RWPE1 (cell line): ENCODE data around the gene TCP11X2.
A peak's percentile ranks its signal among the peaks of the same experiment; 100 is the strongest.
"Not testable (repeated sequence)": the region's sequence is repeated elsewhere in the genome, so short reads cannot be mapped to it uniquely, and the experiment has no call there.

Source experiments
- CTCF ChIA-PET: fragments of 350-600 bp; sonication (Branson Sonifier 250); formaldehyde crosslinking; extraction: SDS; loops from one replicate; lab custom pipeline; 2021; lab: Yijun Ruan, JAX
- POLR2A ChIA-PET: fragments of 400-600 bp; formaldehyde crosslinking; extraction: SDS; loops from one replicate; lab custom pipeline; 2020; ENCODE audit warnings: antibody characterized with exemption; ENCODE audit not compliant: low non-redundant PET; lab: Yijun Ruan, JAX
- DNase-seq: peaks from one replicate; pipeline ENCODE4 v3.0.0; 2012; ENCODE audit warnings: low spot score
- H3K27ac ChIP-seq: fragments of 450-650 bp; 2 replicates; pipeline ENCODE4 v1.5.1; 2017
- TF ChIP-seq, protein P1 (sequence below): fragments of 450-650 bp; conservative IDR thresholded peaks from 2 replicates; pipeline ENCODE4 v1.5.1; 2017; ENCODE audit warnings: low read depth, mild to moderate bottlenecking

The TCP11X2 gene

DNA sequence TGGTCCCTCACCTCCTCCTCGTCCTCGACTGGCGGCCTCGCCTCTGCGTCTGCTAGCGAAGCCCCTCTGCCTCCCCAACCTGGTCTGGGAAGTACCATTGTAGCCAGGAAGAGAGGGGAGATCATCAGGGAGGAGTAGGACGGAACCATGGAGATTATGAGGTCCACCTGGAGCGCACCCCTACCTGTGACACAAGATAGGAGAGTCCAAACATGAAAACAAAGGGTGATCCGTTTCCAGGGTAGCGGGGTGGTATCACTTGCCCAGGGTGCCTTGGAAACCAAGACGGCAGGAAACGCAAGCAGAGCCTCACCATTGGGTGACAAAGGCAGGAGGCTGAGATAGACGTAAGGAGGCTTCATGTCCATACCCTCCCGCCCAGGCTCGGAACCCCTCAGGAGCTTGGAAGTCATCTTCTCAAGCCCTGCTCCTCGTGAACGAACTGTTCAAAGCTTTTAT is at the start of gene TCP11X2:
TCP11X2 (minus strand) TSS at position 51 of the 459 bp plus-strand sequence.
- POLR2A ChIA-PET, DNase-seq, H3K27ac ChIP-seq, CTCF ChIA-PET: not testable (repeated sequence)

DNA sequence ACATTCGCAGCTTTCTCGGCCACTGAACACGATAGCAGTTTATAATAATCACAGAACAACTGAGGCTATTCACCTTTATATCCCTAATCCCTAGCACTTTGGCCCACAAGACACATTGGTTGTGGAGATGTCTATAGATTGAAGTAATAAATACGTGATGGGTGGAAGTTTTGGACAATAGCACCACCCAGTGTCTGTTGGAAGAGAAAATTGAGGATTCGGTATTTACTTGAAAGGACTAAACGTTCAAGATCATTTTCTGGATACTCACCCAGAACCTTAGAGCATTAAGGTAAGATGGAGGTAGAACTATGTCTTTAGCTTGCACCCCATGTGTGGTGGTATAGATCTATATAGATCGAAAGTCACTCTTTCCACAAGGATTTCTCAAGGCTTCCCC is 45.7 kb upstream of the TCP11X2 start:
- ChIA-PET CTCF (interaction anchor here (0.9 kb wide), 1 partner anchor 166 kb away, joined by 6 read pairs; no protein-coding TSS in a partner anchor), POLR2A (no interaction called here)
- TF ChIP-seq, protein P1, sequence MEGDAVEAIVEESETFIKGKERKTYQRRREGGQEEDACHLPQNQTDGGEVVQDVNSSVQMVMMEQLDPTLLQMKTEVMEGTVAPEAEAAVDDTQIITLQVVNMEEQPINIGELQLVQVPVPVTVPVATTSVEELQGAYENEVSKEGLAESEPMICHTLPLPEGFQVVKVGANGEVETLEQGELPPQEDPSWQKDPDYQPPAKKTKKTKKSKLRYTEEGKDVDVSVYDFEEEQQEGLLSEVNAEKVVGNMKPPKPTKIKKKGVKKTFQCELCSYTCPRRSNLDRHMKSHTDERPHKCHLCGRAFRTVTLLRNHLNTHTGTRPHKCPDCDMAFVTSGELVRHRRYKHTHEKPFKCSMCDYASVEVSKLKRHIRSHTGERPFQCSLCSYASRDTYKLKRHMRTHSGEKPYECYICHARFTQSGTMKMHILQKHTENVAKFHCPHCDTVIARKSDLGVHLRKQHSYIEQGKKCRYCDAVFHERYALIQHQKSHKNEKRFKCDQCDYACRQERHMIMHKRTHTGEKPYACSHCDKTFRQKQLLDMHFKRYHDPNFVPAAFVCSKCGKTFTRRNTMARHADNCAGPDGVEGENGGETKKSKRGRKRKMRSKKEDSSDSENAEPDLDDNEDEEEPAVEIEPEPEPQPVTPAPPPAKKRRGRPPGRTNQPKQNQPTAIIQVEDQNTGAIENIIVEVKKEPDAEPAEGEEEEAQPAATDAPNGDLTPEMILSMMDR, result no peak
- no peak for DNase-seq
- no peak overlapping the region for H3K27ac ChIP-seq

DNA sequence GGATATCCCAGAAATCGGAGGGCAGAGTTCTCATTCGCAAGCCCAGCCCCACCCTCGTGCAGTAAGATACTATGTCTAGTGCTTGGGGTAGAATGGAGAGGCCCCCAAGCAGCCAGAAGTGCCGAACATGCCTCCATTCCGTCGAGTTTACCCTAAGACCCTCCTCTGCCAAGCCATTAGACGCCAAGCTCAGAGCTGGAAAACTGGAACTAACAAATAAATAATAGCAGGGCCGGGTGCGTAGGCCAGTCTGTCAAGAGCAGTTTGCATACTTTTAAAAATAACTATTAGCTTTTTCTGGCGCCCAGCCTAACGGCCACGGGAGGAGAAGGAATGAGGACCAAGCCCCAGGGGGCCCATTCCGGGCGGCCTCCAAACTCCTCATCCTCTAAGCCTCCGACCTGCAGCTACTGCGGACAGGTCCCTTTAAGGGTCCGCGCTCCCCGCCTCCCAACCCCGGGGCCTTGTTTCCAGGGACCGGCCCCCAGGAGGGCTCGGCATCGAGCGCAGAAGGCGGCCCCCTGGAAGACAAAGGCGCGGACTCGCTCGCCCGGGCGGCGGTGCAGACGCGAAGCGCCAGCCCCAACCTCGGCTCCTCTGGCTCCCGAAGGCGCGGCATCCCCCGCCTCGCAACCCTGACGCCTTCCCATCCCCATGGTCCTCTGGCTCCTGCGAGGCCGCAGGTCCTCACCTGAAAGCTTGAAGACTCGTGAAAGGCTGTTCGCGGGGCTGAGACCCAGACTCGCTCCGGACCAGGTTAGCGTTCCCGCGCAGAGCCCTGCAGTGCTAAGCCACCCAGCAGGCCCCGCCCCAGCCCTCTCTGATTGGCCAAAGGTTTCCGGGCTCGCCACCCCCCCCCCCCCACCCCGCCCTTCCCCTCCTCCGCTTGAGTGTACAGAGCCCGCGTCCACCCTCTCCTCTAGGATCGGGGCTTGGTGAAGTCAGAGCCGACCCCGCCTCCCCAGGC is 44.6 kb upstream of the TCP11X2 start, which contains the start of gene TMSB15A:
TMSB15A (minus strand) TSS at position 765 of the 967 bp plus-strand sequence.
- CTCF ChIA-PET, result interaction anchor here (0.9 kb wide), 1 partner anchor 167 kb away, joined by 6 read pairs; no protein-coding TSS in a partner anchor

GRCh38 chrX:102514536-102514935 is 42.9 kb upstream of the TCP11X2 start:
- no peak overlapping the region for H3K27ac ChIP-seq
- TF ChIP-seq, protein P1, result no peak
- POLR2A ChIA-PET, result no interaction called here
- CTCF ChIA-PET, result no interaction called here
- DNase-seq, result no peak

More for the DNA sequence above, 44.6 kb upstream of the TCP11X2 start, which contains the start of gene TMSB15A:
- TF ChIP-seq, protein P1, result no peak
- DNase-seq, result peak; percentile 56
- POLR2A ChIA-PET, result no interaction called here
- H3K27ac ChIP-seq, result no peak within 1 kb of the TSS

GRCh38 chrX:102498732-102499131 is 27.1 kb upstream of the TCP11X2 start:
- ChIA-PET POLR2A (no interaction called here), CTCF (no interaction called here)
- TF ChIP-seq, protein P1, result no peak

DNA sequence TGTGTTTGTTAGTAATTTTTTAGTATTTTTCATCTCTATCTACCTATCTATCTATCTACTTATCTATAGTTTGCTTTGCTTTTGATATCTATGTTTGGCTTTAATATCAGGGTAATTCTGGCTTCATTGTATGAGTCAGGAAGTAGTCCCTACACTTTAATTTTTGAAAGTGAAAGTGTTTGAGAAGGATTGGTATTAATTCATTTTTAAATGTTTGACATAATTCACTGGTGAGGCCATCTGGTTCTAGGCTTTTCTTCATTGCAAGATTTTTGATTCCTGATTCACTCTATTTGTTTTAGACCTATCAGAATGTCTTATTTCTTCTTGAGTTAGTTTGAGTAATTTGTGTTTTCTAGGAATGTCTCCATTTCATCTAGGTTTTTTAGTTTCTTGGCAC is 20.2 kb upstream of the TCP11X2 start:
- POLR2A ChIA-PET, result no interaction called here
- TF ChIP-seq, protein P1, result no peak
- CTCF ChIA-PET, result no interaction called here

More at GRCh38 chrX:102498732-102499131, 27.1 kb upstream of the TCP11X2 start:
- no peak overlapping the region for H3K27ac ChIP-seq
- no peak for DNase-seq

GRCh38 chrX:102478765-102479164 is 7.2 kb upstream of the TCP11X2 start:
- POLR2A ChIA-PET, DNase-seq, H3K27ac ChIP-seq, CTCF ChIA-PET: not testable (repeated sequence)

More for the DNA sequence above, 20.2 kb upstream of the TCP11X2 start:
- H3K27ac ChIP-seq, result no peak overlapping the region
- DNase-seq, result no peak

DNA sequence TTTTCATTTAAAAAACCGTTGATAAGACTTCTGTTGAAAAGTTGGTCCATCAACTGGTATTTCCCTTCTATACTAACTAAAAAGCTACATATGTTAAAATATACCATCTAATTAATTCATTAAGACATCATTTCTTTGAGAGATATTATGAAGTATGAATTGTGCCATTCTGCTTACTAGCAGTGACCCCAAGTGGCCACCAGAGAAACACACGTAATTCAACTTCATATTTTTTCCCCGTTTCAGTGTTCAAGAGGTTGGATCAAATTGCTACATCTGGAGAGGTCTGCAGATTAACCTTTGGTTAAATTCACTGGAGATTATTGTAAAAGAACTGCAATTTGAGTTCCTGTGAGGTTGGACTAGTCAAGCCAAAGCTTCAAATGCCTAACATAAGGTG is 1.4 kb downstream of the TCP11X2 start:
- DNase-seq, CTCF ChIA-PET, POLR2A ChIA-PET, H3K27ac ChIP-seq: not testable (repeated sequence)

GRCh38 chrX:102458615-102459014 is 13.0 kb downstream of the TCP11X2 start:
- H3K27ac ChIP-seq, DNase-seq, CTCF ChIA-PET, POLR2A ChIA-PET: not testable (repeated sequence)

- CTCF ChIA-PET, DNase-seq, POLR2A ChIA-PET, H3K27ac ChIP-seq: not testable (repeated sequence)
These were observed 31.7 kb downstream of the TCP11X2 start, which contains the start of gene NXF2B for GRCh38 chrX:102439908-102440307. TSS of gene NXF2B (minus strand) at chrX:102440008. CDS start at chrX:102380036, 59,972 bp downstream.

- H3K27ac ChIP-seq, POLR2A ChIA-PET, DNase-seq, CTCF ChIA-PET: not testable (repeated sequence)
These were observed 57.1 kb downstream of the TCP11X2 start for GRCh38 chrX:102414493-102414892.
